Measurements from ENCODE around the gene LAMB4.

Gene LAMB4

GRCh38 chr7:108144931-108145330 lies 14.8 kb upstream of the LAMB4 start:
- Histone ChIP-seq H3K36me3 (replicated peaks; ENCODE audit: insufficient read depth, low read length) (no peaks in the 10 kb centered on the region), H3K9ac (ENCODE audit: low read length) (no peak overlapping the region), H3K4me3 (ENCODE audit: low read length) (no peak overlapping the region), H2AFZ (ENCODE audit: low read length) (no peak overlapping the region), H3K79me2 (ENCODE audit: low read length) (no peaks in the 10 kb centered on the region), H3K27ac (ENCODE audit: low read length) (no peak overlapping the region), H3K4me1 (ENCODE audit: low read length) (no peaks in the 10 kb centered on the region), H3F3A (ENCODE audit: insufficient read depth, low read length) (no peaks in the 10 kb centered on the region), H3K9me3 (replicated peaks; ENCODE audit: insufficient read depth, low read length) (no peaks in the 10 kb centered on the region), H3K27me3 (replicated peaks; ENCODE audit: insufficient read depth, low read length) (peaks cover 26% of the 10 kb centered on the region; the same call in 1 of the 2 replicates), H3K9me2 (replicated peaks; ENCODE audit: insufficient read depth, low read length) (no peaks in the 10 kb centered on the region), H4K20me1 (ENCODE audit: insufficient read depth, low read length) (peaks cover under 1% of the 10 kb centered on the region; the same call in 1 of the 2 replicates), H3K4me2 (ENCODE audit: low read depth, low read length) (no peak overlapping the region)
- no peak for TF ChIP-seq CTCF (IDR thresholded peaks at IDR 0.05; ENCODE audit: low read length)
- no peak for TF ChIP-seq EZH2 (optimal IDR thresholded peaks at IDR 0.05; ENCODE audit: low read depth, low read length)
- no peak for TF ChIP-seq EZH2phosphoT487 (IDR thresholded peaks at IDR 0.05; ENCODE audit: low read length)
- DNase-seq = no peak

DNA sequence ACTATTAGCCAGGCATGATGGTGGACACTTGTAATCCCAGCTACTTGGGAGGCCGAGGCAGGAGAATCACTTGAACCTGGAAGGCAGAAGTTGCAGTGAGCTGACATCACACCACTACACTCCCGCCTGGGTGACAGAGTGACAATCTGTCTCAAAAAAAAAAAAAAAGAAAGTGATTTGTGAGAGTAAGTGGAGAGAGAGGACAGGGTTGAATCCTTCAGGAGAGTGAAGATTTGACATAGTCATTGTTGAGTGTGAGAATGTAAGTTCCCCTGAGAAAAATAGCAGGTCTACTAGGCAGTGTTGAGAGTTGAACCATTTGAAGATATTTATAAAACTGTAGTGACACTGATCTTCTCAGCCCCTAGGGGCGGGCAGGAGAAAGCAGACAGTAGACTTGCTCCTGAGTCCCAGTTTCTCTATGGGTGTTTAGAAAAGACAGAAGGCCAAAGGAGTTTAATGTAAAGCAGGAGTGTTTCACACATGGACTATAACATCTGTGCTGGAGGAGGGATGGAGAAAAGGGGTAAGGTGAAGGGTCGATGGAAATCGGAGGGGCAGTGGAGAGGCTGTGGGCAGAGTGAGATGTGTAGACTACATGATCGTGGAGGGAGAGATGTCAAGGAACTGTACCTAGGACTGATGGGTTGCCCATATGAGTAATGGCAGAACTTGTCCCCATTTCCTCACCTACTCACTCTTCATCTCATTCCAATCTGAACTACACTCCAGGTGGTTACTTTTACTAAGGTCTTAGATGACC lies 13.7 kb upstream of the LAMB4 start:
- Histone ChIP-seq H3K79me2 (ENCODE audit: low read length) (no peaks in the 10 kb centered on the region), H2AFZ (ENCODE audit: low read length) (no peak overlapping the region), H3K9me2 (replicated peaks; ENCODE audit: insufficient read depth, low read length) (no peaks in the 10 kb centered on the region), H3K27me3 (replicated peaks; ENCODE audit: insufficient read depth, low read length) (peaks cover 36% of the 10 kb centered on the region), H3K4me1 (ENCODE audit: low read length) (no peaks in the 10 kb centered on the region), H3F3A (ENCODE audit: insufficient read depth, low read length) (no peaks in the 10 kb centered on the region), H3K4me2 (ENCODE audit: low read depth, low read length) (no peak overlapping the region), H4K20me1 (ENCODE audit: insufficient read depth, low read length) (peaks cover 4% of the 10 kb centered on the region; the same call in 1 of the 2 replicates), H3K36me3 (replicated peaks; ENCODE audit: insufficient read depth, low read length) (no peaks in the 10 kb centered on the region), H3K9me3 (replicated peaks; ENCODE audit: insufficient read depth, low read length) (no peaks in the 10 kb centered on the region), H3K27ac (ENCODE audit: low read length) (no peak overlapping the region), H3K9ac (ENCODE audit: low read length) (no peak overlapping the region), H3K4me3 (ENCODE audit: low read length) (no peak overlapping the region)
- no peak for DNase-seq
- TF ChIP-seq EZH2 (optimal IDR thresholded peaks at IDR 0.05; ENCODE audit: low read depth, low read length) (no peak), EZH2phosphoT487 (IDR thresholded peaks at IDR 0.05; ENCODE audit: low read length) (no peak), CTCF (IDR thresholded peaks at IDR 0.05; ENCODE audit: low read length) (no peak)

DNA sequence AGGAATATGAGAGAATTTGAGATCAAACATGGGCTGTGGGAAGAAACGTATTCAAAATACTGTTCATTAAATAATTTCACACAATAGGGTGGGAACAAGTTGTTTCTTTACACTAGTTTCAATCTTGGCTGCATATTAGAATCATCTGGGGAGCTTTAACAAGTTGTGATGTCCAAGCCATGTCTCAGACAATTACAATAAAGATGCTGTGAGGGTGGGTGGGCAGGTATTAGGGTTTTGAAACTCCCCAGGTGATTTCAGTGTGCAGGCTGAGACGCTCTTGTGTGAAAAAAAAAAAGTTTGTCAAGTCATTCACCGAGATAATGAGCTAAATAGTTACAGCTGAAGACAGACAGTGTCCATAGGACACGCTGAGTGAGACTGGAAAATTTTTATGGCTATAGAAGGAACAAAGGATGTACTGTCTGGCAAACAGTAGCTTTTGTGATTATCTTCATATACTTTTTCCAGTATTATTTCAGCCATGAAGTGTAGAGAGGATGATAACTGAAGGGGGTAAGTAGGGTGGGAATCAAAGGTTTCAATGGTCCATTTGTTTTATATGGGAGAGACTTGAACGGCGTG lies 12.6 kb upstream of the LAMB4 start:
- peaks cover 46% of the 10 kb centered on the region for H3K27me3 ChIP-seq (replicated peaks; ENCODE audit: insufficient read depth, low read length)

More for the DNA sequence above, 12.6 kb upstream of the LAMB4 start:
- Histone ChIP-seq H3K4me3 (ENCODE audit: low read length) (no peak overlapping the region), H3K4me1 (ENCODE audit: low read length) (no peaks in the 10 kb centered on the region), H3K9ac (ENCODE audit: low read length) (no peak overlapping the region), H4K20me1 (ENCODE audit: insufficient read depth, low read length) (peaks cover 4% of the 10 kb centered on the region; the same call in 1 of the 2 replicates), H3K36me3 (replicated peaks; ENCODE audit: insufficient read depth, low read length) (no peaks in the 10 kb centered on the region), H2AFZ (ENCODE audit: low read length) (no peak overlapping the region), H3K9me2 (replicated peaks; ENCODE audit: insufficient read depth, low read length) (no peaks in the 10 kb centered on the region), H3K27ac (ENCODE audit: low read length) (no peak overlapping the region), H3K4me2 (ENCODE audit: low read depth, low read length) (no peak overlapping the region), H3K79me2 (ENCODE audit: low read length) (no peaks in the 10 kb centered on the region), H3K9me3 (replicated peaks; ENCODE audit: insufficient read depth, low read length) (no peaks in the 10 kb centered on the region), H3F3A (ENCODE audit: insufficient read depth, low read length) (no peaks in the 10 kb centered on the region)
- TF ChIP-seq CTCF (IDR thresholded peaks at IDR 0.05; ENCODE audit: low read length) = no peak
- TF ChIP-seq EZH2 (optimal IDR thresholded peaks at IDR 0.05; ENCODE audit: low read depth, low read length) = no peak
- TF ChIP-seq EZH2phosphoT487 (IDR thresholded peaks at IDR 0.05; ENCODE audit: low read length) = no peak
- DNase-seq = no peak
